Measurements from ENCODE around the gene PHACTR3. TPM values are rescaled to one million over a fixed set of nuclear protein-coding genes. Genes with fewer than 3 reads are reported as not detected.

The PHACTR3 gene
- total and polyA plus RNA-seq, 4 donors = 0.14 to 0.42 (median 0.17) TPM

- TF ChIP-seq REST (IDR thresholded peaks at IDR 0.05) (no peak), RAD21 (IDR thresholded peaks at IDR 0.05) (no peak), SP1 (IDR thresholded peaks at IDR 0.05) (no peak)
Measured at GRCh38 chr20:59561614-59562277, 42.6 kb upstream of the PHACTR3 start (continued).

GRCh38 chr20:59564171-59564570, 40.2 kb upstream of the PHACTR3 start:
- DNase-seq (ENCODE audit: low spot score) = no peak
- Histone ChIP-seq H3K27me3 (ENCODE audit: control insufficient read depth in 4 of 4, insufficient read depth in 4 of 4, low read length in 3 of 4) (peaks cover 0 to 7% (median under 1%) of the 10 kb centered on the region in 4 donors), H3K27ac (ENCODE audit: low read depth in 1 of 2, low read length in 2 of 2) (no peak overlapping the region)

More at GRCh38 chr20:59564171-59564570, 40.2 kb upstream of the PHACTR3 start:
- WGBS = 84% methylated on average over 12 of the region's 12 CpGs
- H3K4me1 ChIP-seq (ENCODE audit: control insufficient read depth in 4 of 4, insufficient read depth in 4 of 4, low read length in 3 of 4) = no peaks in the 10 kb centered on the region
- no peak overlapping the region for H3K9ac ChIP-seq (ENCODE audit: low read depth in 1 of 2, low read length in 2 of 2)
- no peak overlapping the region for H3K4me3 ChIP-seq (ENCODE audit: low read depth in 1 of 3, low read length in 3 of 3)
- TF ChIP-seq FOXA1 (IDR thresholded peaks at IDR 0.05) = no peak
- TF ChIP-seq FOXA2 (IDR thresholded peaks at IDR 0.05) = no peak
- TF ChIP-seq EGR1 (IDR thresholded peaks at IDR 0.05; ENCODE audit: low read depth in 2 of 2) = no peak
- TF ChIP-seq RAD21 (IDR thresholded peaks at IDR 0.05) = no peak
- TF ChIP-seq ZBTB33 (IDR thresholded peaks at IDR 0.05) = no peak
- no peak for TF ChIP-seq SP1 (IDR thresholded peaks at IDR 0.05)
- TF ChIP-seq GABPA (IDR thresholded peaks at IDR 0.05 in 1 of 2, conservative IDR thresholded peaks at IDR 0.05 in 1 of 2) = no peak
- TF ChIP-seq HNF4A (conservative IDR thresholded peaks at IDR 0.05) = no peak
- TF ChIP-seq MAX (IDR thresholded peaks at IDR 0.05) = no peak
- TF ChIP-seq ATF3 (IDR thresholded peaks at IDR 0.05) = no peak
- TF ChIP-seq TAF1 (conservative IDR thresholded peaks at IDR 0.05) = no peak
- TF ChIP-seq CTCF (IDR thresholded peaks at IDR 0.05; ENCODE audit: low read depth, low read length, missing input control) = no peak
- TF ChIP-seq HNF4G (IDR thresholded peaks at IDR 0.05) = no peak
- no peak for TF ChIP-seq YY1 (IDR thresholded peaks at IDR 0.05)
- H3K9me3 ChIP-seq (ENCODE audit: control insufficient read depth in 4 of 4, low read length in 3 of 4) = no peaks in the 10 kb centered on the region
- no peaks in the 10 kb centered on the region for H3K36me3 ChIP-seq (ENCODE audit: control insufficient read depth in 4 of 4, insufficient read depth in 3 of 4, low read depth in 1 of 4, low read length in 3 of 4)

All from liver (tissue), 9 donors.